BLaER1 treated with 17β-estradiol and CSF1 and Interleukin-3, amounts not matched to agents 10 nM and 100 nM (cell line): Measurements from ENCODE around the gene RPF1.

Experiments
- H3K27ac ChIP-seq, 11 experiments: shearing (Covaris generic); formaldehyde crosslinking; 2 replicates each; pipeline ENCODE4 v1.8.1; 2022
- H3K27me3 ChIP-seq, 11 experiments: shearing (Covaris generic); formaldehyde crosslinking; 2 replicates each; pipeline ENCODE4 v1.8.1; 2022
- H3K36me3 ChIP-seq, 11 experiments: shearing (Covaris generic); formaldehyde crosslinking; 2 replicates each; pipeline ENCODE4 v1.8.1; 2022
- H3K4me1 ChIP-seq, 10 experiments: shearing (Covaris generic); formaldehyde crosslinking; 2 replicates each; pipeline ENCODE4 v1.8.1; 2022
- H3K4me2 ChIP-seq, 11 experiments: shearing (Covaris generic); formaldehyde crosslinking; 2 replicates each; pipeline ENCODE4 v1.8.1; 2022
- H3K4me3 ChIP-seq, 10 experiments: shearing (Covaris generic); formaldehyde crosslinking; 2 replicates each; pipeline ENCODE4 v1.8.1; 2022
- H3K9ac ChIP-seq, 11 experiments: shearing (Covaris generic); formaldehyde crosslinking; 2 replicates each; pipeline ENCODE4 v1.8.1; 2022
- H3K9me3 ChIP-seq, 11 experiments: shearing (Covaris generic); formaldehyde crosslinking; replicated peaks in 1 of 11; 2 replicates each; pipeline ENCODE4 v1.8.1; 2022
- H4K20me1 ChIP-seq, 11 experiments: shearing (Covaris generic); formaldehyde crosslinking; 2 replicates each; pipeline ENCODE4 v1.8.1; 2022
- Cebpa-rat ChIP-seq, 11 experiments: shearing (Covaris generic); IDR thresholded peaks; 2 replicates each; pipeline ENCODE4 v1.8.1; 2022

Gene RPF1

DNA sequence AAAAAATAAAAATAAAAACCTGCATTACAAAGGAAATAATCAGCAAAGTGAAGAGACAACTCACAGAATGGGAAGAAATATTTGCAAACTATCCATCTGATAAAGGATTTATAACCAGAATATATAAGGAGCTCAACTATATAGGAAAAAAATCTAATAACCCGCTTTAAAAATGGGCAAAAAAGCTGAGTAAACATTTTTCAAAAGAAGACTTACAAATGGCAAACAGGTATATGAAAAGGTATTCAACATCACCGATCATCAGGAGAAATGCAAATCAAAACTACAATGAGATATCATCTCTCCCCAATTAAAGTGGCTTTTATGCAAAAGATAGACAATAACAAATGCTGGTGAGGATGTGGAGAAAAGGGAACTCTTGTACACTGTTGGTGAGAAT, 31.1 kb downstream of the RPF1 start:
- H3K27me3 ChIP-seq, result no peaks in the 10 kb centered on the region
- no peak for TF ChIP-seq Cebpa-rat (IDR thresholded peaks at IDR 0.05)
- peaks cover 0 to 5% (median under 1%) of the 10 kb centered on the region in 11 experiments; a peak in 9 of 22 replicates for H4K20me1 ChIP-seq
- H3K9ac ChIP-seq, result no peak overlapping the region
- H3K4me1 ChIP-seq, result peaks cover 5 to 13% (median 12%) of the 10 kb centered on the region in 10 experiments; a peak in 19 of 20 replicates
- H3K4me2 ChIP-seq, result no peak overlapping the region
- peaks cover 10 to 21% (median 14%) of the 10 kb centered on the region in 11 experiments; a peak in 21 of 22 replicates for H3K9me3 ChIP-seq
- H3K4me3 ChIP-seq, result no peak overlapping the region
- peaks cover 0 to 17% (median 9%) of the 10 kb centered on the region in 11 experiments; a peak in 9 of 22 replicates for H3K36me3 ChIP-seq
- H3K27ac ChIP-seq, result no peak overlapping the region

DNA sequence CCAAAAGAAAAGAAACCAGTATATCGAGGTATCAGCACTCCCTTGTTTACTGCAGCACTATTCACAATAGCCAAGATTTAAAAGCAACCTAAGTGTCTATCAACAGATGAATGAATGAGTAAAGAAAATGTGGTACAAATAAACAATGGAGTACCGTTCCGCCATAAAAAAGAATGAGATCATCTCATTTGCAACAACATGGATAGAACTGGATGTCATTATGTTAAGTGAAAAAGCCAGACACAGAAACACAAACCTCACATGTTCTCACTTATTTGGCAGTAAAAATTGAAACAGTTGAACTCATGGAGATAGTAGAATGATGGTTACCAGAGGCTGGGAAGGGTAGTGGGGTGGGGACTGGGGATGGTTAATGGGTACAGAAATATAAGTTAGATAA, 31.6 kb downstream of the RPF1 start:
- H3K4me1 ChIP-seq, result peaks cover 5 to 13% (median 12%) of the 10 kb centered on the region in 10 experiments; a peak in 19 of 20 replicates
- no peak overlapping the region for H3K4me2 ChIP-seq
- H4K20me1 ChIP-seq, result no peaks in the 10 kb centered on the region; a peak in 2 of 22 replicates
- H3K9me3 ChIP-seq, result peaks cover 10 to 21% (median 14%) of the 10 kb centered on the region in 11 experiments; a peak in 21 of 22 replicates
- no peak overlapping the region for H3K27ac ChIP-seq
- no peak for TF ChIP-seq Cebpa-rat (IDR thresholded peaks at IDR 0.05)
- no peak overlapping the region for H3K4me3 ChIP-seq
- no peak overlapping the region for H3K9ac ChIP-seq
- H3K36me3 ChIP-seq, result peaks cover 0 to 17% (median 9%) of the 10 kb centered on the region in 11 experiments; a peak in 9 of 22 replicates
- H3K27me3 ChIP-seq, result no peaks in the 10 kb centered on the region

DNA sequence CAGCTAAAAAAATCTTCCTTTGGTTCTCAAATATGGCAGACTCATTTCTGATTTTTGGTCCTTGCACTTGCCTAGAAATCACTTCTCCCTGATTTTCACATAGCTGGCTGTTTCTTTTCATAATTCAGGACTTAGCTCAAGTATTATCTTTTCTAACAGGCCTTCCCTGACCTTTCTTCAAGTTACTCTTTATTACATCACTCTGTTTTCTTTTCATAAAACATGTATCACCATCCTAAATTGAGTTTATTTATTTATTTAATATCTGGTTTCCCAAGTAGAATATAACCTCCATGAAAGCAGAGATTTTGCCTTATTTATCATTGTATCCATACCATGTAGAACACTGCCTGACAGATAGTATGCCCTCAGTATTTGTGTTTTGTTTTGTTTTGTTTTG, 45.5 kb downstream of the RPF1 start:
- Histone ChIP-seq H3K4me1 (no peaks in the 10 kb centered on the region), H4K20me1 (no peaks in the 10 kb centered on the region), H3K9ac (no peak overlapping the region), H3K36me3 (peaks cover 0 to 23% (median 0%) of the 10 kb centered on the region in 11 experiments; a peak in 3 of 22 replicates), H3K4me3 (no peak overlapping the region), H3K27ac (no peak overlapping the region), H3K27me3 (no peaks in the 10 kb centered on the region), H3K4me2 (no peak overlapping the region), H3K9me3 (no peaks in the 10 kb centered on the region; a peak in 1 of 22 replicates)
- no peak for TF ChIP-seq Cebpa-rat (IDR thresholded peaks at IDR 0.05)

DNA sequence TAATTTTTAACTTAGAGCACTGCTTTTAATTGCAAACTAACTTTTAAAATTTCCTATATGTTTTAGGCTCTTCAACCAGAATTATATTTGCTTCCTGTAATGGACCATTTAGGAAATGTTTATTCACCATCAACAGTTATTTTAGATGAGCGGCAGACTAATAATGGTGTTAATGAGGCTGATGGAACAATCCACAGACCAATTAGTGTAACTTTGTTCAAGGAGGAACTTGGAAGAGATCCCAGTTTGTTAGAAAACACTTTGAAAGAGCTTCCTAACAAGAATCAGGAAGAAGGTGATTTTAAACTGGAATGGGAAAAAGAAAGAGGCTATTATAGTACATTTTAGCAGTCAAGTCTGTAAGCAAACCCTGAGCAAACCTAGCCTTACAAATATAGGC, 46.7 kb downstream of the RPF1 start:
- Histone ChIP-seq H3K4me3 (no peak overlapping the region), H3K27me3 (no peaks in the 10 kb centered on the region), H4K20me1 (no peaks in the 10 kb centered on the region), H3K9ac (no peak overlapping the region), H3K9me3 (no peaks in the 10 kb centered on the region; a peak in 1 of 22 replicates), H3K36me3 (peaks cover 0 to 33% (median 0%) of the 10 kb centered on the region in 11 experiments; a peak in 3 of 22 replicates), H3K4me2 (no peak overlapping the region), H3K4me1 (no peaks in the 10 kb centered on the region), H3K27ac (no peak overlapping the region)
- no peak for TF ChIP-seq Cebpa-rat (IDR thresholded peaks at IDR 0.05)

DNA sequence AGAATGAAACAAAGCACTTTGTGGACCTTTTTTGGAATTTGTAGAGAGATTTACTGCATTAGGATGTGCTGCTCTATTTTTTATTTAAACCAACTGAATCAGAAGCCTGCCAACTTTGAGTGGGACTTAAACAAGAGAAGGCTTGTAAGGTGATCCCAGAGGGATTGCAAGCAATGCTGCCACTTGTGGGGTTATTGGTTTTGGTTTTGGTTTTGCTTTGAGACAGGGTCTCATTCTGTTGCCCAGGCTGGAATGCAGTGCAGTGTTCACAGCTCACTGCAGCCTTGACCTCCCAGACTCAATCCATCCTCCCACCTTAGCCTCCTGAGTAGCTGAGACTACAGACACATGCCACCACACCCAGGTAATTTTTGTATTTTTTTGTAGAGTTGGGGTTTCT, 59.5 kb downstream of the RPF1 start:
- Histone ChIP-seq H3K4me1 (peaks cover 0 to 11% (median 8%) of the 10 kb centered on the region in 10 experiments; a peak in 14 of 20 replicates), H3K4me3 (no peak overlapping the region), H3K4me2 (peak overlapping the region in 8 of 11 experiments; percentile 1 to 43 (median 30); a peak in 9 of 22 replicates), H3K27ac (no peak overlapping the region), H4K20me1 (no peaks in the 10 kb centered on the region), H3K27me3 (no peaks in the 10 kb centered on the region), H3K36me3 (peaks cover 0 to 55% (median 0%) of the 10 kb centered on the region in 11 experiments; a peak in 9 of 22 replicates), H3K9ac (no peak overlapping the region), H3K9me3 (no peaks in the 10 kb centered on the region)
- no peak for TF ChIP-seq Cebpa-rat (IDR thresholded peaks at IDR 0.05)

DNA sequence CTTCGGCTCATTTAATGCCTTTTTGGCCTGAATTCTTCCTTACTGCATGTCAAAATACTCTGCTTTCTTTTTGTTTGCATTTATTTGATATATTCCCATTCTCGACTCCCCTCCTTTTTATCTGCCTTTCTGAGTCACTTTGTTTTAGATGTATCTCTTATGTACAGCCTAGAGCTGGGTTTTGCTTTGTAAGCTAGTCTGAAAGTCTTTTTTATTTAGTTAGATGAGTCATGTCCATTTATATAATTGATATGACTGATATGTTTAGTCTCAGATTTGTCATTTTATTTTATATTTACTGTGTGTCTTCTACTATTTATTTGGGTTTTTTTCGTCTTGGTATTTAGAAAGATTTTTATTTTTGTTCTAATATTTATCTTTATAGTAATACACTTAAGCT, 60.9 kb downstream of the RPF1 start:
- Histone ChIP-seq H3K4me1 (peaks cover 0 to 11% (median 8%) of the 10 kb centered on the region in 10 experiments; a peak in 14 of 20 replicates), H3K4me2 (no peak overlapping the region), H3K36me3 (peaks cover 0 to 66% (median 0%) of the 10 kb centered on the region in 11 experiments; a peak in 9 of 22 replicates), H3K27me3 (no peaks in the 10 kb centered on the region), H4K20me1 (no peaks in the 10 kb centered on the region), H3K9ac (no peak overlapping the region), H3K4me3 (no peak overlapping the region), H3K27ac (no peak overlapping the region), H3K9me3 (no peaks in the 10 kb centered on the region)
- no peak for TF ChIP-seq Cebpa-rat (IDR thresholded peaks at IDR 0.05)

DNA sequence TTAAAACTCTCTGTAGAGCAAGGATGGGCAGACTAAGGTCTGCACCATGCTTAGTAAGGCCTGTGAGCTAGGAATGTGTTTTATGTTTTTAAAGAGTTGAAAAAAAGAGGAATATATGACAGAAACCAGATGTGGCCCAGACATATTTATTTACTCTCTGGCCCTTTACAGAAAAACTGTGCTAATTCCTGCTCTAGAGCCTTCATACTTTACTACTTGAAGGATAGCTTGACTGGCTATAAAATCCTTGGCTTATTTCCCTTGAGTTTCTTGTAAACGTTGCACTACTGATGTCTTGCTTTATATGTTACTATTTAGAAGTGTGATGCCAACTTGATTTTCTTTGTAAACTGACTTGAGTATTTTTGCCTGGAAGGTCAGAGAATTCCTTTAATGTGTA, 61.7 kb downstream of the RPF1 start:
- peaks cover 0 to 66% (median 0%) of the 10 kb centered on the region in 11 experiments; a peak in 9 of 22 replicates for H3K36me3 ChIP-seq
- no peaks in the 10 kb centered on the region for H4K20me1 ChIP-seq
- H3K9me3 ChIP-seq, result no peaks in the 10 kb centered on the region
- H3K27me3 ChIP-seq, result no peaks in the 10 kb centered on the region
- no peak overlapping the region for H3K27ac ChIP-seq
- H3K4me1 ChIP-seq, result peaks cover 0 to 11% (median 8%) of the 10 kb centered on the region in 10 experiments; a peak in 14 of 20 replicates
- no peak overlapping the region for H3K9ac ChIP-seq
- no peak for TF ChIP-seq Cebpa-rat (IDR thresholded peaks at IDR 0.05)
- no peak overlapping the region for H3K4me3 ChIP-seq
- H3K4me2 ChIP-seq, result no peak overlapping the region

DNA sequence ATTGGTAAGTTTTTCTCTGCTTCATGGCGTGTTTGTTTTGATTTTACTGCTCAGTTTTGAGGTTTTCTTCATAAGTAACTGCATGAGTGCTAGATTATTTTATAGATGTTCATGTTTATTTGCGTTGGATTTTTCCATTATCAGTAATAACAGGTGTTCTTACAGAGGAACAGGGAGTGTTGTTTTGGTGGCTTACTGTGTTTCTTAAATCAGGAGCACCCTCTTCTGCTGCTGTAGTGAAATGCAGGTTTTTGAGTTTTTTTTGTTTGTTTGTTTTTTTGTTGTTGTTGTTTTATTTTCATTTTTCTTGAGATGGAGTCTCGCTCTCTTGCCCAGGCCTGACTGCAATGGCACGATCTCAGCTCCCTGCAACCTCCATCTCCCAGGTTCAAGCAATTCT, 62.6 kb downstream of the RPF1 start:
- H3K4me1 ChIP-seq, result peaks cover 0 to 11% (median 8%) of the 10 kb centered on the region in 10 experiments; a peak in 14 of 20 replicates
- no peaks in the 10 kb centered on the region for H3K27me3 ChIP-seq
- no peaks in the 10 kb centered on the region for H3K9me3 ChIP-seq
- TF ChIP-seq Cebpa-rat (IDR thresholded peaks at IDR 0.05), result no peak
- peak overlapping the region in 2 of 11 experiments; percentile 7 to 10; a peak in 2 of 22 replicates for H3K9ac ChIP-seq
- H3K27ac ChIP-seq, result 0 out of 22 replicates have a peak overlapping the region, but pooled peaks of 1 of the 11 experiments have one; percentile 9
- H3K36me3 ChIP-seq, result peaks cover 0 to 70% (median 0%) of the 10 kb centered on the region in 11 experiments; a peak in 9 of 22 replicates
- no peak overlapping the region for H3K4me2 ChIP-seq
- no peaks in the 10 kb centered on the region for H4K20me1 ChIP-seq
- H3K4me3 ChIP-seq, result no peak overlapping the region
